Measurements from ENCODE around the gene PPP2R3B. TPM values are rescaled to one million over a fixed set of nuclear protein-coding genes. Genes with fewer than 3 reads are reported as not detected.

Gene PPP2R3B
- total and polyA plus RNA-seq, 2 of the 13 experiments (the other 11 are each of a cell fraction or from before 2014, with no cell fraction given): 17.0 to 21.4 TPM

DNA sequence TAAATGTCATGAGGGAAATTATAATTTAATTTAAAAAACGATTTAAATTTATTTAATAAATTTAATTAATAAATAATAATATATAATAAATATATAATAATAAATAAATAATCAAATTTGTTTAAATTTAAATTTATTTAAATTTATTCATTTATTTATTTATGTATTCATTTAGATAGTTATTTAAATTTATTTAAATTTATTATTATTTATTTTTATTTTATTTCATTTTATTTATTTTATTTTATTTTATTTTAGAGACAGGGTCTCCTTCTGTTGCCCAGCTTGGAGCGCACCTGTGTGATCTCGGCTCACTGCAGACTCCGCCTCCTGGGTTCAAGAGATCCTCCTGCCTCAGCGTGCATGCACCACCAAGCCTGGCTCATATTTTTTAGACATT is 18.4 kb upstream of the PPP2R3B start:
- Histone ChIP-seq H3K36me3 (replicated peaks in 1 of 2; ENCODE audit: control insufficient read depth in 1 of 2, insufficient read depth in 2 of 2, low read length in 2 of 2) (no peaks in the 10 kb centered on the region), H2AFZ (ENCODE audit: low read length) (no peak overlapping the region), H3K4me1 (ENCODE audit: insufficient read depth, low read length) (no peaks in the 10 kb centered on the region), H3K4me3 (replicated peaks in 1 of 3; ENCODE audit: insufficient read depth in 1 of 3, low read depth in 2 of 3, low read length in 3 of 3) (no peak overlapping the region), H4K20me1 (ENCODE audit: insufficient read depth, low read length) (no peaks in the 10 kb centered on the region), H3K4me2 (ENCODE audit: low read depth, low read length) (no peak overlapping the region), H3K9ac (ENCODE audit: insufficient read depth, low read depth, low read length) (no peak overlapping the region), H3K27ac (ENCODE audit: extremely low read length, insufficient read depth, low read length) (no peak overlapping the region), H3K79me2 (ENCODE audit: insufficient read depth, low read length) (no peaks in the 10 kb centered on the region), H3K9me3 (ENCODE audit: low read length) (no peaks in the 10 kb centered on the region), H3K27me3 (ENCODE audit: control insufficient read depth in 1 of 2, insufficient read depth in 2 of 2, low read length in 2 of 2) (no peaks in the 10 kb centered on the region)
- ChIA-PET POLR2A (no interaction called here), CTCF (ENCODE audit: low intra/inter-chr PET ratio, low total read pairs) (no interaction called here)
- in situ Hi-C loops (cut with HindIII; ENCODE audit: extremely low pct_ligation_motif_present, low pct_unique_long_range_greater_than_20kb) (no loop called here), intact Hi-C loops (cut with micrococcal nuclease; ENCODE audit: unreplicated experiment) (no loop called here)
- WGBS (ENCODE audit: low lambda C conversion rate): 77% methylated on average over 5 of the region's 5 CpGs
- no TSS peak for BruUV-seq (replicated peaks)
- FAIRE-seq (no peak), DNase-seq (ENCODE audit: low spot score) (no peak), ATAC-seq (no peak)
- TF ChIP-seq SIX1 (CRISPR knock-in tag; IDR thresholded peaks at IDR 0.05; ENCODE audit: borderline replicate concordance): no peak
- TF ChIP-seq ZNF331 (CRISPR knock-in tag; IDR thresholded peaks at IDR 0.05): no peak
- no peak for TF ChIP-seq ATF7 (IDR thresholded peaks at IDR 0.05)
- no peak for TF ChIP-seq ATF7 (CRISPR knock-in tag; IDR thresholded peaks at IDR 0.05)
- TF ChIP-seq, protein P1, sequence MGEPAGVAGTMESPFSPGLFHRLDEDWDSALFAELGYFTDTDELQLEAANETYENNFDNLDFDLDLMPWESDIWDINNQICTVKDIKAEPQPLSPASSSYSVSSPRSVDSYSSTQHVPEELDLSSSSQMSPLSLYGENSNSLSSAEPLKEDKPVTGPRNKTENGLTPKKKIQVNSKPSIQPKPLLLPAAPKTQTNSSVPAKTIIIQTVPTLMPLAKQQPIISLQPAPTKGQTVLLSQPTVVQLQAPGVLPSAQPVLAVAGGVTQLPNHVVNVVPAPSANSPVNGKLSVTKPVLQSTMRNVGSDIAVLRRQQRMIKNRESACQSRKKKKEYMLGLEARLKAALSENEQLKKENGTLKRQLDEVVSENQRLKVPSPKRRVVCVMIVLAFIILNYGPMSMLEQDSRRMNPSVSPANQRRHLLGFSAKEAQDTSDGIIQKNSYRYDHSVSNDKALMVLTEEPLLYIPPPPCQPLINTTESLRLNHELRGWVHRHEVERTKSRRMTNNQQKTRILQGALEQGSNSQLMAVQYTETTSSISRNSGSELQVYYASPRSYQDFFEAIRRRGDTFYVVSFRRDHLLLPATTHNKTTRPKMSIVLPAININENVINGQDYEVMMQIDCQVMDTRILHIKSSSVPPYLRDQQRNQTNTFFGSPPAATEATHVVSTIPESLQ (CRISPR knock-in tag; conservative IDR thresholded peaks at IDR 0.05): no peak
- TF ChIP-seq ZNF263 (CRISPR knock-in tag; IDR thresholded peaks at IDR 0.05): no peak
- TF ChIP-seq GABPB1 (CRISPR knock-in tag; IDR thresholded peaks at IDR 0.05): no peak
- TF ChIP-seq, protein P2, sequence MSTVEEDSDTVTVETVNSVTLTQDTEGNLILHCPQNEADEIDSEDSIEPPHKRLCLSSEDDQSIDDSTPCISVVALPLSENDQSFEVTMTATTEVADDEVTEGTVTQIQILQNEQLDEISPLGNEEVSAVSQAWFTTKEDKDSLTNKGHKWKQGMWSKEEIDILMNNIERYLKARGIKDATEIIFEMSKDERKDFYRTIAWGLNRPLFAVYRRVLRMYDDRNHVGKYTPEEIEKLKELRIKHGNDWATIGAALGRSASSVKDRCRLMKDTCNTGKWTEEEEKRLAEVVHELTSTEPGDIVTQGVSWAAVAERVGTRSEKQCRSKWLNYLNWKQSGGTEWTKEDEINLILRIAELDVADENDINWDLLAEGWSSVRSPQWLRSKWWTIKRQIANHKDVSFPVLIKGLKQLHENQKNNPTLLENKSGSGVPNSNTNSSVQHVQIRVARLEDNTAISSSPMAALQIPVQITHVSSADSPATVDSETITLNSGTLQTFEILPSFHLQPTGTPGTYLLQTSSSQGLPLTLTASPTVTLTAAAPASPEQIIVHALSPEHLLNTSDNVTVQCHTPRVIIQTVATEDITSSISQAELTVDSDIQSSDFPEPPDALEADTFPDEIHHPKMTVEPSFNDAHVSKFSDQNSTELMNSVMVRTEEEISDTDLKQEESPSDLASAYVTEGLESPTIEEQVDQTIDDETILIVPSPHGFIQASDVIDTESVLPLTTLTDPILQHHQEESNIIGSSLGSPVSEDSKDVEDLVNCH (CRISPR knock-in tag; IDR thresholded peaks at IDR 0.05): no peak
- TF ChIP-seq, protein P3, sequence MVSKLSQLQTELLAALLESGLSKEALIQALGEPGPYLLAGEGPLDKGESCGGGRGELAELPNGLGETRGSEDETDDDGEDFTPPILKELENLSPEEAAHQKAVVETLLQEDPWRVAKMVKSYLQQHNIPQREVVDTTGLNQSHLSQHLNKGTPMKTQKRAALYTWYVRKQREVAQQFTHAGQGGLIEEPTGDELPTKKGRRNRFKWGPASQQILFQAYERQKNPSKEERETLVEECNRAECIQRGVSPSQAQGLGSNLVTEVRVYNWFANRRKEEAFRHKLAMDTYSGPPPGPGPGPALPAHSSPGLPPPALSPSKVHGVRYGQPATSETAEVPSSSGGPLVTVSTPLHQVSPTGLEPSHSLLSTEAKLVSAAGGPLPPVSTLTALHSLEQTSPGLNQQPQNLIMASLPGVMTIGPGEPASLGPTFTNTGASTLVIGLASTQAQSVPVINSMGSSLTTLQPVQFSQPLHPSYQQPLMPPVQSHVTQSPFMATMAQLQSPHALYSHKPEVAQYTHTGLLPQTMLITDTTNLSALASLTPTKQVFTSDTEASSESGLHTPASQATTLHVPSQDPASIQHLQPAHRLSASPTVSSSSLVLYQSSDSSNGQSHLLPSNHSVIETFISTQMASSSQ (IDR thresholded peaks at IDR 0.05; ENCODE audit: low read depth): no peak
- TF ChIP-seq, protein P3 (CRISPR knock-in tag; IDR thresholded peaks at IDR 0.05; ENCODE audit: borderline replicate concordance): no peak
- TF ChIP-seq DMAP1 (CRISPR knock-in tag; IDR thresholded peaks at IDR 0.05): no peak
- no peak for TF ChIP-seq ZNF678 (CRISPR knock-in tag; IDR thresholded peaks at IDR 0.05)
- TF ChIP-seq, protein P4, sequence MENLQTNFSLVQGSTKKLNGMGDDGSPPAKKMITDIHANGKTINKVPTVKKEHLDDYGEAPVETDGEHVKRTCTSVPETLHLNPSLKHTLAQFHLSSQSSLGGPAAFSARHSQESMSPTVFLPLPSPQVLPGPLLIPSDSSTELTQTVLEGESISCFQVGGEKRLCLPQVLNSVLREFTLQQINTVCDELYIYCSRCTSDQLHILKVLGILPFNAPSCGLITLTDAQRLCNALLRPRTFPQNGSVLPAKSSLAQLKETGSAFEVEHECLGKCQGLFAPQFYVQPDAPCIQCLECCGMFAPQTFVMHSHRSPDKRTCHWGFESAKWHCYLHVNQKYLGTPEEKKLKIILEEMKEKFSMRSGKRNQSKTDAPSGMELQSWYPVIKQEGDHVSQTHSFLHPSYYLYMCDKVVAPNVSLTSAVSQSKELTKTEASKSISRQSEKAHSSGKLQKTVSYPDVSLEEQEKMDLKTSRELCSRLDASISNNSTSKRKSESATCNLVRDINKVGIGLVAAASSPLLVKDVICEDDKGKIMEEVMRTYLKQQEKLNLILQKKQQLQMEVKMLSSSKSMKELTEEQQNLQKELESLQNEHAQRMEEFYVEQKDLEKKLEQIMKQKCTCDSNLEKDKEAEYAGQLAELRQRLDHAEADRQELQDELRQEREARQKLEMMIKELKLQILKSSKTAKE (CRISPR knock-in tag; IDR thresholded peaks at IDR 0.05; ENCODE audit: borderline replicate concordance): no peak
- no peak for TF ChIP-seq RNF2 (conservative IDR thresholded peaks at IDR 0.05; ENCODE audit: low read depth)
- TF ChIP-seq, protein P5, sequence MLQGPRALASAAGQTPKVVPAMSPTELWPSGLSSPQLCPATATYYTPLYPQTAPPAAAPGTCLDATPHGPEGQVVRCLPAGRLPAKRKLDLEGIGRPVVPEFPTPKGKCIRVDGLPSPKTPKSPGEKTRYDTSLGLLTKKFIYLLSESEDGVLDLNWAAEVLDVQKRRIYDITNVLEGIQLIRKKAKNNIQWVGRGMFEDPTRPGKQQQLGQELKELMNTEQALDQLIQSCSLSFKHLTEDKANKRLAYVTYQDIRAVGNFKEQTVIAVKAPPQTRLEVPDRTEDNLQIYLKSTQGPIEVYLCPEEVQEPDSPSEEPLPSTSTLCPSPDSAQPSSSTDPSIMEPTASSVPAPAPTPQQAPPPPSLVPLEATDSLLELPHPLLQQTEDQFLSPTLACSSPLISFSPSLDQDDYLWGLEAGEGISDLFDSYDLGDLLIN (CRISPR knock-in tag; IDR thresholded peaks at IDR 0.05; ENCODE audit: borderline replicate concordance): no peak

Measured in HepG2 (cell line).